T-helper 9 cell (primary cell): ENCODE measurements around the gene GTSE1.

Source experiments
- DNase-seq: peaks from one replicate; pipeline ENCODE4 v3.0.0-alpha.2; 2020

The GTSE1 gene

DNA sequence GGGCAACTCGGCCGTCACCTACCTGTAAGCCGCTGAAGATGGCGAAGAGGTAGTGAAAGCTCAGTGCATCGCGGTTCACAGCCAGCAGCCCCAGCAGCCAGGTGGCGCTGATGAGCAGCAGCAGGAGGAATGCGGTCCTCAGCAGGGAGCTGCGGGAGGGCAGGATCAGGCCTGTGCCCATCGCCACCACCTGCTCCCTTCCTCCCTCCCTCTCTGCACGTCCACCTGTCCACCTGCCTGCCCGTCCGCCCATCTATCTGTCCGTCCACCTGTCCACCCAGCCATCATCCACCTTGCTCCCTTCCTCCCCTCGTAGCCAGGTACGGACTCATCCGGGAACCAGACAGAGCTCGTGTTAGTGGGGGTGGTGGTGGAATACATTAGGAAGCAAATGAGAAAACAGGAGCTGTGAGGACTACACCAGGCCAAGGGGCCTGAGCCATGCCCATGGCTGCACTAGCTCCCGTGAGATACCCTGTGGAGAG lies 71.1 kb downstream of the GTSE1 start:
- peak; percentile 56 for DNase-seq

DNA sequence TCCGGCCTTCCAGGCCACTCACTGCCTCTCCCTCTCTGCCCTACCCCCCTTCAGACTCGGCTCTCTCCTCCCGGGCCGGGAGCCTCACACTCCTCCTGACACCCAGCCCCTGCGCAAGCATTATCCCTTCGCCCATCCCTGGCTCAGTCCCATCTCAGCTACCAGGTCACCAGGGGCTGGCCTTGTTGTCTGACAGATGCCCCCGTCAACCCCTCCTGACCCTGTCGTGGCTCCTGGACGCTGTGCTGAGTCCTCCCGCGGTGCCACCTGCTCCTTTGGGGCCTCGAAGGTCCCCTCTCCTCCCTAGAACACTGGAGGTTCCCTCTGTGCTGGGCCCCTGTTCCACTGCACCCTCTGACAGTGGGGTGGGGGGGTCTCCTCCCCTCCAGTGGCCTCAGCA lies 71.8 kb downstream of the GTSE1 start:
- no peak for DNase-seq

DNA sequence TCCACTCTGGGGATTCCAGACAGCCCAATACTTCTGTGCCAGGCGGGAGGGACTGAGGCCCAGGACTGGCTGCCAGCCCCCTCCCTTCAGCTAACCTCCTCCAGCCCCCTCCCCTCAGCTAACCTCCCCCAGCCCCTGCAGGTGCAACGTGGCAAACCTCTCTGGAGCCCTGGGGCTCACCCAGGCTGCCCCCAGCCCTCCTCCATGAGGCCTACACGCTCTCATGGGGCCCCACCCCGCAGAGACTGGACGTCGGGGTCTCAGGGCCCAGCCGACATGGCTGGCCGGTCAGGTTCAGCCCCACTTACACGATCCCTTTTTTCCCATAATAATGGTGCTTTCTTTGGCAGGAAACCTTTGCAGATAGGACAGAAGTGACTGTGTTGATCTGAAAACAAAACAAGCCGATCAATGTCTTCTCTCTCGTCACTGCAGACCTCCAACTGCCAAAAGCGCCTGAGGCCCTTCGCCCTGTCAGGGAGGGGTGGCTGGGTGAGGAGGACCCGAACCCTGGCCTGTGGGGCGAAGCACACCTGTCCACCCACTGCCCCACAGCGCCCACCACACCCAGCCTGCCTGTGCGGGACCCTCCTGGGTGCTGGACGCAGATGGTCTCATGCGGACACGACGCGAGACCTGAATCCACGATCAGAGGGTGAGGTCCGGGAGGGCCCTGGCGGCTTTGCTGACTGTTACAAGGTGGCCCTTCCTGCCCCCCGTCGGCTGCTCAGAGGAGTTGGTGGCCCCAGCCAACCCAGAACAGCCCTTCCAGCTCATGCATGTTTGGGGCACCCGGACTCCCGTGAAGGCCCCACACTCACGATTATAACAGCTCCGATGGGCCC lies 72.4 kb downstream of the GTSE1 start:
- DNase-seq: no peak

DNA sequence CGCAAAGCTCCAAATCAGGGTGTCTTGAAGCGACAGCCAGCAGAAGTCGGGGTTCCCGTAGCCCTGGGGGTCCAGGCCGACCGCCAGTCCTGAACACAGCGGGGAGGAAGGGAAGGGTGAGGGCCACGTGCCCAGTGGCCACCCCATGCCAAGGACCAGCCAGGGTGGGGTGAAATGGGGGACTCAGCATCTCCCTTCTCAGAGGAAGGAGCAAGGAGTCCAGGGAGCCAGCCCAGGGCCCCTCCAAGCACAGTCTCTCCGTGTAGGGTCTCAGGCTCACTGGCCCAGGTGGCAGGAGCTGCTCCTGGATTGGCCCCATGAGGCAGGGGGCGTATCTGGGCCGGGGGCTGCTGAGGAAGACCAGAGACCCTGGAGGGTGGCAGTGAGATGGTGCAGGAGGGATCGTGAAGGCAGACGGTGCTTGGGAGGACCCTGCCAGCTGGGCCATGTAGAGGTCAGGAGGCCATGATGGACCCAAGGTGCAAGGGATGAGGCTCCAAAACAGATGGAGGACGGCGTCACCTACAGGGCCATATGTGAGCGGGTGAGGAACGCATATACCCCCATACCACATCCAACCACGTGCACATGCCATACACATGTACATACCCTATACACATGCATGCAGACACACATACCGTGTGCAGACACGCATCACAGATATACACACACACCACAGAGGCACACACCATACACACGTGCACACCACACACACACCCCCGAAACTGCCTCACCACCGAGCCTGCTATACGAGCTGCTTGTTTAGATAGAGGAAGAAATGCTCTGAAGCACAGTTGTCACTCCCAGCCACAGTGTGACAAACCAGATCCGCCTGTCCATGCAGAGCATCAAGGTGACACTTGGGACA lies 73.3 kb downstream of the GTSE1 start:
- no peak for DNase-seq

DNA sequence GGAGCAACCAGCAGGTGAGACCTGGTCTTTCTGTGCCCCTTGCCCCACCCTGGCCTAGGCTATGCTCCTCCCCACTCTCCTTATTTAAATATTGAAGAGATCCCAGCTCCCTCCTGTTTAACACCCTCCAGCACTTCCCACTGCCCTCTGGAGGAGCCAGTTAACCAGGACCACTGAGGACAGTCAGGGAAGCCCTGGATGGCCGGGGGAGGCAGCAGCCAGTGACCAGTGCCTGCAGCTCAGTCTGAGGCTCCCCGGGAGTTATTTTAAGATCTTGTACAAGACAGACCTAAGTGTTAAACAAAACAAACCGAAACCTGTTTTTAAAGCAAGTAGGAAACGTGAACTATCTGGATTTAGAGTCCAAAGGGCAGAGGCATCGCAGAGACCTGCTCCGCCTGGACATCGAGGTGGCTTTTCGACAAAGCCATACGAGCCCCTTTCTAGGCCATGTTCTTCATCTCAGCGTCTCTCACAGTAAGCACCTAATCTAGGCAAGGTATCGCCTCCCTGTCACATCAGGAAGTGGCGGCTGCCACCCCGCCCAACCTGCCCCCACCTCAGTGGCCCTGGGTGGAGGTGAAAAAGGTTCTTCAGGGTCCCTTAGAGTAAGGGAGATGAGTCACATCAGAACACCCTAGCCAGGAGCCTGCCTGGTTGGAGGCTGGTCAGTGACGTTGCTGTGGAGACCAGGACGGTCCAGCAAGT lies 74.1 kb downstream of the GTSE1 start:
- no peak for DNase-seq

DNA sequence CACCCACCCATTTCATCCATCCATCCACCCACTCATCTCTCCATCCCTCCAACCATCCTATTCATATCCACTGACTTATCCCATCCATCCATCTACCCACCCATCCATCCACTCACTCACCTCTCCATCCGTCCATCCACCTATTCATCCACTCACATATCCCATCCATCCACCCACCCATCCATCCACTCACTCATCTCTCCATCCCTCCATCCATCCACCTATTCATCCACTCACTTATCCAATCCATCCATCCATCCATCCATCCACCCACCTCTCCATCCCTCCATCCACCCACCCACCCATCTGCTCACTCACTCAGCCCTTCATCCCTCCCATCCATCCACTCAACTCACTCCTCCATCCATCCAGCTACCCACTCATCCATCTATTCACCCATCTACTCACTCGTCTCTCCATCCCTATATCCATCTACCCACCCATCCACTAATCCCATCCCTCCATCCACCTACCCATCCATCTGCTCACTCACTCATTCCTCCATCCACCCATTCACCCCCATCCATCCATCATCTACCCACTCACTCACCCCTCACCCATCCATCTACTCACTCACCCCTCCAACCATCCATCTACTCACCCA lies 75.1 kb downstream of the GTSE1 start:
- no peak for DNase-seq

DNA sequence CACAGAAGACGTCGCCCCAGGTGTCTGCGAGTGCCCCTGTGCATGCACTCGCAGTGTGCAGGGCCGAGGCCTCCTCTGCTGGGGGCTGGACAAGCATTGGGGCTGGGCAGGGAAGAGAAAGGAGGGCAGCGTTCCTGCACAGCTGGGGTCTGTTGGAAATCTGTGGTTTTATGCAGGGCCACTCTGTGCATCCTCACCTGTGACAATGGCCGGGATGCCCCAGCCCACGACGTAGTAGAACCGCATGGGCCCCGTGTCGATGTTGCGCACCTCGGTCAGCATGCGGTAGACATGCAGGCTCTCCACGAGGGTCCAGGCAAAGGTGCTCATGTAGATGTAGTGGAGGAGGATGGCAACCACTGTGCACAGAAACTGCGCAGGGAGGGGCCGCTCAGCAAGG lies 76.0 kb downstream of the GTSE1 start:
- no peak for DNase-seq

DNA sequence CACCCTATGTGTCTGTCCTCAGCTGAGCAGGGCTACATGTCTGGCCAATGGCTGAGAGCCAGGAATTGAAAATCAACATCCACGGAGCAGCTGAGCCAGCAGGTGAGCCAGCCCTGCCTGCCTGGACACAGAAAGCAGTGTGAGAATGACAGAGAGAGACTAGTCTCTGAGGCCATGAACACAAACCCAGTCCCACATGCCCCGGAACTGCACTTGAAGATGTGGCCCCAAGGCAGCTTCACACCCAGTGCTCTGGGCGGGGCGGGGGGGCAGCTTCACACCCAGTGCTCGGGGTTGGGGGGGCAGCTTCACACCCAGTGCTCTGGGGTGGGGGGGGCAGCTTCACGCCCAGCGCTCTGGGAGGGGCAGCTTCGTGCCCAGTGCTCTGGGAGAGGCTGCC lies 76.5 kb downstream of the GTSE1 start:
- no peak for DNase-seq

DNA sequence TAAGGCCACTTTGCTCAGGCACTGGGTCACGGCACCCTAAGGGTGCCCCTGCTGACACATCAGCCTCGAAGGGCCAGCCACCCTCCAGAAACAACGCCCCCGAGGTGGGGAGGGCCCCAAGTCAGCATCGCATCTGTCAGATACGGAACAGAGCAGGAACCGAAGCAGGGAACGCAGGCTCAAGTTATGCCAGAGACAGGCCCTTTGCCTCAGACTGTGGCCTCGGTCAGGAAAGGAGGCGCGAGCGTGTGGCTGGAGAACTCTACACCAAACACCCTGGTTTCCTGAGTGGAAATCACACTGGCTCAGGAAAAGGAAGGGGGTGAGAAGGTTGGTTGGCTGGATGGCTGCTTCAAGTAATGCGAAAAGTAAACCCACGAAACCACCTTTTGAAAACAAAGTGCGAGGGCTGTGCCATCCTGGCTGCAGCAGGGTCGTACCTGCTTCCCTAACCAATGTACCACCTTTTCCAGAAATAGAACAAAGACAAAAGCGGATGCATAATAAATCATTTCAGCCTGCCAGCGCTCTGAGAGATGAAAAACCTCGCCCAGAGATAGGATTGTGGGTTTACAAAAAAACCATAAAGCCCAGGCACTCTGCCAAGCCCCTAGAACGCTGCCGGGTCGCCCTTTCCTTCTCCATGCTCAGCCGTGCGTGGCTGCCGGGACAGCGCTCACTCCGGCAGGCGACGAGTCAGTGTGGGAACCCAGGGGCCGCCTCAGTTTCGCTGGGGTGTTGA lies 77.4 kb downstream of the GTSE1 start:
- no peak for DNase-seq

DNA sequence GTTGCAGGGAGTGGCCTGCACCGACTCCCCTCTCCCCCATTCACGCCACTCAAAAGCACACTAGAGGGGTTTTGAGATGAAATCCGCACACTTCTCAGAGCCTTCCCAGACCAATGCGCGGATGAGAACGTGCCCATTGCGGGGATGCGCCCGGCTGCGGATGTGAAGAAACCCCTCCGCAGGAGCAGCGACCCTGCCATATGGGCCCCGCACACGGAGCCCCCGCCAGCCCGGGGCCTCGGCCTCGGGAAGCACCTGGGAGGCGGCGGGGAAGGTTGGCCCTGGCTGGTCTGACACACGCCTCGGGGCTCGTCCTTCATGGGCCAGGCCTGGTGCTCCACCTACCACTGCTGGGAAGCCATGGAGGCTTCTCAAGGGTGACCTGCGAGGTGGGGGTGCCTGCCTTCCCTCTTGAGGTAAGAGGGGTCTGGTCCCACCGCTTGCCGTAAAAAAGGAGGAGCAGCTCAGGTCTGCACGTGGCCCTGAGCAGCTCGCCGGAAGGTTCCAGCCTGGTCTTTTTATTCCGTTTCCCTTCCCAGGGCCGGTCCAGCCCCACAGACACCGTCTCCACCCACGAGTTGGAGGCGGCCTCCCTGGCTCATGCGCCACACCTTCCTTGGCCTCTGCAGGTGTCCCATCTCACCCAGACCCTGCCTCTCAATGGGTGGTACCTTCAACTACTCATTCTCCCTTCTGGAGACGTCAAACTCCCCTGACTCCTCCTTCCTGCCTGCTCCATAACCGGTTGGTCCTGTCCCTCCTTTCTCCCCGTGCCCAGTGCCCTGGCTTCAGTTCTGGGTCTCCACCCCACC lies 78.2 kb downstream of the GTSE1 start:
- no peak for DNase-seq

DNA sequence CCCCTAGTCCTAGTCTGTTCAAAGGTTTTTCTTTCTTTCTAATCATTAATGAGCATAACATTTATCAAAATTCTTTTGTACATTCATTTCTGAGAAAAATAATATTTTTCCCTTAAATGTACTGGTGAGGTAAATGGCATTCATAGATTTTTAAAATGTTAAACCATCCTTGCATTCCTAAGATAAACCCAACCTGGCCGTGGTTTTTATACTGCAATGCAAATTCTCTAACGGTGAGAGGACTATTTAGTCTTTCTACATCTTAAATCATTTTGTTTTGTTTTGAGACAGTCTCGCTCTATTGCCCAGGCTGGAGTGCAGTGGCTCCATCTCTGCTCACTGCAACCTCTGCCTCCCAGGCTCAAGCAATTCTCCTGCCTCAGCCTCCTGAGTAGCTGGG lies 79.4 kb downstream of the GTSE1 start:
- DNase-seq: no peak

DNA sequence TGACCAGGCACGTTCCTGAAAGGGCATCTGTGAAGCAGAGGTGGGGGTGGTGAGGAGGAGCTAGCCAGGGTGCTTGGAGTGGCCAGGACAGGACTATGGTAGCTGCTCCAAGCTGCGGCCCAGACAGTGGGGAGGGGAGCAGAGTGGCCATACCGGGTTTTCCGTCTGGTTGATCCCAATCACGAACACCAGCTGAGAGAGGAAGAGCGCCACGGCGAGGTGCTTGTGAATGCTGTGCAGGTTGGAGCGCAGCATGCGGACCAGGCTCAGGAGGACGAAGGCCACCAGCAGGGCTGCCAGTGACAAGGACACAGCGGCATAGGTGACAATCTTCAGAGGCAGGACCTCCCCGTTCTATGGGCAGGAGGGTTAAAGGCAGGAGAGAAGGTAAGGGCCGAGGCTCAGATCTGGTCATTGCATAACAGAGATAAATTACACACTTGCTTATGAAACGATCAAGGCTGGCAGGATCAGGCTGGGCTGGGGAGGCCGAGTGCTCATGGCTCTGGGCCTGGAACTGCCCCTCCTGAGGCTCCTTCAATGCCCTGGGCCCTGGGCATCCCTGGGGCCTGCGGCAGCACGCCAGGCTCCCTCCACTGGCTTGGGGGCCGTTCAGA lies 80.3 kb downstream of the GTSE1 start:
- no peak for DNase-seq

DNA sequence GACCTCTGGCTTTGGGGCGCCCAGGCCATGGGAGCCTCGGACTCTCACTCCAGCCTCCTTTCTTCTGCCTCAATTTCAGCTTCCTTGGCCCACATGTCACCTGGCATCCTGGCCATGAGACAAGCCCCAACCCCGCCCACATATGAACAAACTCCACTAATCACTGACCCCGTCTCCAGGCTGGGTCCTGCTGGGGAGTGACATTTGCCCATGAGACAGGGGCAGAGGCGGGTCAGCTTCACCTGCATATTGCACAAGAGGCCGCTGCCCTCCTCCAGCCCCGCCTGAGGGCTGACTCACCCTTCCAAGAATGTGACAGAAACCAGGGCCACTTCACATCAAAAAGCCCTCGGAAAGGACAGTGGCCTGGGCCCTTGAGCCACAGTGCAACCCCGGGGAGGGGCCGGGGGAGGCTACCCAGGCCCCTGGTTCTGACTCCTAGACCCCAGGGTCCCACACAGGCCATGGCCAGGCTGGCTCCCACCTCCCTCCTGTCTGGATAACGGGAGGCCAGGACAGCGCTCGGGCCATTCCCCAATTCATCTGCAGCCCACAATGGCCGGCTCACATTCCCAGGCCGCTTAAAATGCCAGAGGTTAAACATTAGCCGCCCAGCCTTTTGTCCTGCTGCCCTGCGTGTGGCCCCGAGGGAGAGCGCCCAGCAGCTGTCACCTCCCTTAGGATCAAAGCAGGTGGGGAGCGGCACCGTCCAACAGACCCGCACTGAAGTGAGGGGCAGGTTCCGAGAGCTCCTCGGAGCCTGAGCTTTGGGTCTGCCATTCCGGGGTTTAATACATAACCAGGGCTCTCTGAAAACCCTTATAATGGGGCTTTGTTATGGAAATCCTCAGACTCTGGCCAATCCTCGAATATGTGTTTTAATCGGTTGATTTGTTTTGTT lies 81.1 kb downstream of the GTSE1 start:
- DNase-seq: no peak

DNA sequence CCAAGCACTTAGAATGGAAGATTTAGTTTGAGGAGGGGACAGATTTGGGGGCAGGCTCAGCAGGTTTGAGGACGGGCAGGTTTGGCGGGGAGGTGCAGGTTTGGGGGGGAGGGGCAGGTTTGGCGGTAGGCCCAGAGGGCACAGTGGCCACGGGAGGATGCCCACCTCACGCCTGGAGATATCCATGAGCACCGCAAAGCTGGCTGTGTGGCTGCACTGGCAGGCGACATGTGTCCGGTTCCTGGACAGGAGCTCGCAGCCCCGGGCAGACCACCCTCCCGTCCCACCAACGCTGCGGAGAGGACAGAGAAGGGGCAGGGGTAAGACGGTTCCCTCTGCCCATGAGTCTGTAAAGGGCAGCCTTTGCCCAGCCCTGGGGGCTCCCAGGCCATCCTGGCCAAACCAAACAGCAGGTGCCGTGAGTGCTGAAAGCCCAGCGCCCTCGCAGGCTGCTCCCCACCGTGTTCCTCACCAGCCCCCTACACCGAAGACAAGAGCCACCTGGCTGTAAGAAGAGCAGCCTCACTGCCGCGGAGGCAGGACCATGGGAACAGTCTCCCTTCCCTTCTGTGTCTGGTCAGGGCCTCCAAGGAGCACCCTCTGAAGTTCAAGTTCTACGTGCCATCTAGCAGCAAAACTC lies 81.9 kb downstream of the GTSE1 start:
- no peak for DNase-seq

DNA sequence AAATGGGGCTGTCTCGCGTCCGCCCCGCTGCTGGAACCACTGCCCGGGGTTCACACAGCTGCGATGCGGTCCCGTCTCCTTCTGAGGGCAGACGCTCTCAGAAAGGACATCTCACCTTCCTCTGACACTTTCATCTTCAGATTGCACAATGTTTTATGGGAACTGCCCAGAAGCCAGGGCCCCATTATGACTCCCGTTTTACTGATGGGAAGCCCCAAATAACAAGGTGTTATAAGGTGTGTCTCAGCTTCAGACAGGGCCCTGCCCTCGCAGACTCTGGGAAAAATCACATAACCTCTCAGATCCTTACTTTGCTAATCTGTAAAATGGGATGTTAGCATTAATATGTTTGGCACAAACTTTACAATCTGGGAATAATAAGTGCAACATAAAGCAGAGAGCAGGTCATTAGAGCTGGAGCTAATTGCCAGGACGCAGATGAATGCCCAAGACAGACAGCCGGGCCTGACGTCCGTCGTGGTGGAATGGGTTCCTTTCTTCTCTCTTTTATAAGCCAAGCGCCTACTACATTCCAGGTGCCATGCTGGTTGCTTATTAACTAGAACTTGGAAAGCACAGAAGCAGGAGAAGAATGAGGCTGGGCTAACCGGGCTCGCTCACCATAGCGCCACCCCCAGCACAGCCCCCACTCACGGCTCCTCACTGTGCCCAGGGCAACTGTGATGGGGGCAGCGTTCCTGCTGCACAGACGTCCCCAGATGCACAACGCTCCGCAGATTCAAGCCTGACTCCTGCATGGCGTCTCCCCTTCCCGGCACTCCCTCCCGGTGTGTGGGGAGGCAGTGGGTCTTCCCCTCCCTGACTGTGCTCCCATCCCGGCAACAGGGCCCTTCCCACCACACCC lies 82.6 kb downstream of the GTSE1 start:
- DNase-seq: no peak

DNA sequence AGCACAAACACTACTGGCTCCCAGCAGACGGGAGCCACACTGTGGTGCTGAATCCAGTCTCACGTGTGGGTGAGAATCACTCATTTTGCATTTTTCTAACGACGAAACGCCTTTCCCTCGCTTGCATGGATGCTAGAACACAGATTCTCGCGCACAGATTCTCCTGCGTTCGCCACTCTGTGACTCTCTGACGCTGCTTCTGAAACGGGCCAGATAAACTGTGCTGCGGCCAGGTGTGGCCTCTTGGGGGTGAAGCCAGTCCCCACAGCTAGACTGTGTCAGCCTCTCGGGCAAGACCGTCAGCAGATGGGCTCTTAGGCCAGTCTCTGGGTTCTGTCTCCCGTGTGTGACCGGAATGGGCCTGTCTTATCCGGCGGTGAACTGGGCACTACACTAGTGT lies 83.4 kb downstream of the GTSE1 start:
- no peak for DNase-seq
